ENCODE results near the gene MIAT. TPM values are rescaled to one million over a fixed set of nuclear protein-coding genes. Genes with fewer than 3 reads are reported as not detected.
"Not testable (repeated sequence)": the region's sequence is repeated elsewhere in the genome, so short reads cannot be mapped to it uniquely, and the experiment has no call there.

The MIAT gene
- total RNA-seq, 1 donor from 2014 or later: 1.3 TPM

DNA sequence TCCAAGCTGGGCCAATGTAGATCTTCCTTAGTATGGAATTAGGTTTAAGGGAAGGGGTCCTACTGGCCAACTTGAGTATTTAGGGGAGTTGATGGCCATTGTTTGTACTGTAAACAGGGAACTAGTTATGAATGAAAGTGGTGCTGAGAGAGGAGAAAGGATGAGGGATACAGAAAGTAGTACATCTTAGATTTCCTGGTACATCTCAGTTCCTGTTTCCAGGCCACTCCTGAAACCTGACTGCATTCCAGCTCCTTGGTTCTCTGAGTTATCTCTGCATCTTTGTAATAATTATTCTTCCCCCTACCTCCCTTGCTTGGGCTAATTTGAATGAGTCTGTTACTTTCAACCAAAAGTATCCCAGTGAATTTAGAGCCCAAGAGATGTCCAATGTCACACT lies 30.1 kb downstream of the MIAT start:
- intact Hi-C loops (cut with DNase I): no loop called here

GRCh38 chr22:26689513-26690301 lies 32.3 kb downstream of the MIAT start:
- no peak for DNase-seq (ENCODE audit: low spot score)
- intact Hi-C loops (cut with DNase I): no loop called here

More for the DNA sequence above, 30.1 kb downstream of the MIAT start:
- no peak for DNase-seq (ENCODE audit: low spot score)

DNA sequence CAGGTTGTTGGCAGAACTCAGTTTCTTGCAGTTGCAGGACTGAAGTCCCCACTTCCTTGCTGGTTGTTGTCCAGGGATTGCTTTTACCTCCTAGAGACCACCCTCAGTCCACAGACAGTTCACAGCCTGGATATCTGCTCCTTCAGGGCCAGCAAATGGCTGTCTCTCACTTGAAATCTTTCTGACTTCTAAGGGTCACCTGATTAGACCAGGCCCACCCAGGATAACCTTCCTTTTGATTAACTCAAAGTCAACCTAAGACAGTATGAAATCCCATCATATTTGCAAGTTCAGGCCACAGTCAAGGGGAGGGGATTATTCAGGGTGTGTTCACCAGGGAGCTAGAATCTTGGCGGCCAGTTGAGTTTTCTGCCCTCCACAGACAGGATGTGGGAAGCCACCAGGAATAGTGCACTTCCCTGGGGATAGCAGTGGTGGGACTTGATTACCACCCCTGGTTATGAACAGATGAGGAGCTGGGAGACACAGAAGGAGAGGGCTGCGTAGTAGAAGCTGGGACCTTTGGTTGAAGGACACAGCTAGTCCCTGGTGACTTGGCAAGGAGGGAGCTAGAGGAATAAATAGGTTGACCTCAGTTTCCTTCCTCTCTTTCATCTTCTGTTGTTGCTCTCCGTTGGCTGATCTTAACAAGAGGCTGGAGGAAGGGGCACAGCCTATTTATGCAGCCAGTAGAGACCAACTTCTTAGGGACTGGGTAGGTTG lies 33.4 kb downstream of the MIAT start:
- DNase-seq (ENCODE audit: low spot score): no peak
- intact Hi-C loops (cut with DNase I): no loop called here

- no peak for DNase-seq (ENCODE audit: low spot score)
- intact Hi-C loops (cut with DNase I): no loop called here
Measured at GRCh38 chr22:26691377-26691716, 34.0 kb downstream of the MIAT start.

DNA sequence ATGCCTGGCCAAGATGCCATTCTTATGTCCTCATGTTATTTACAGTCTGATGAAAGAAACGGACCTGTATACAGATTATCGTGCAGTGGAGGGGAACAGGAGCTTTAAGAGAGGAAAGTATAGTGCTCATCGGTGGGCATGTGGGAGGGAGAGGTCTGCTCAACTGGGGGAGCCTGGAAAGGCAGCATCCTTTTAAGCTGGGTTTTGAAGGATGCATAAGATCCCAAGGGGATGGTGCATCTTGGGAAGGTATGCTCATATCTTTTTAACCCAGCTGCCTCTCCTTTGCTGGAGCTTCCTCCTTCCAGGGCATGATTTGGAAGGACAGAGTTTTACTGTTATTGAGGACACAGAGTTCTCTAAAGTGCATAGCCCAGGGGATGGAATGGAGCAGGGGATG lies 34.8 kb downstream of the MIAT start:
- no peak for DNase-seq (ENCODE audit: low spot score)
- intact Hi-C loops (cut with DNase I): no loop called here

GRCh38 chr22:26697151-26697550 lies 39.8 kb downstream of the MIAT start:
- intact Hi-C loops (cut with DNase I): no loop called here
- no peak for DNase-seq (ENCODE audit: low spot score)

GRCh38 chr22:26700462-26700861 lies 43.1 kb downstream of the MIAT start:
- no peak for DNase-seq (ENCODE audit: low spot score)
- intact Hi-C loops (cut with DNase I): no loop called here

- no peak for DNase-seq (ENCODE audit: low spot score)
- intact Hi-C loops (cut with DNase I): no loop called here
Measured at GRCh38 chr22:26700886-26701285, 43.5 kb downstream of the MIAT start.

DNA sequence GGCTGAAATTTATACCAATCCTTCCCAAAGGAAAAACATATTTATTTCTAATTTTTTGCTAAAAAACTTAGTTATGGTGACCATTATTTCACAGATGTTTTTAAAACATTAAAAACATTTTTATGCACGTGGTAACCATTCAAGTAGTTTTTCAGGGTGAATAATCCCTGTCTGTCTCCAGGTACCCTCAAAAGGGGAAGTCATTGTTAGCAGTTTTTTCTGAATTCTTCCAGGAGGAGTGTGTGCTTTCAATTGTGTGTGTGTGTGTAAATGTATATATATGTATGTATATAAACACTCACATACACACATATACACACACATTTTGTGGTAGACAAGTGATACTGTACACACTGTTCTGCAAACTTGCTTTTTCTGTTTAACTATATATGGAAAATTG lies 43.9 kb downstream of the MIAT start:
- intact Hi-C loops (cut with DNase I): no loop called here

DNA sequence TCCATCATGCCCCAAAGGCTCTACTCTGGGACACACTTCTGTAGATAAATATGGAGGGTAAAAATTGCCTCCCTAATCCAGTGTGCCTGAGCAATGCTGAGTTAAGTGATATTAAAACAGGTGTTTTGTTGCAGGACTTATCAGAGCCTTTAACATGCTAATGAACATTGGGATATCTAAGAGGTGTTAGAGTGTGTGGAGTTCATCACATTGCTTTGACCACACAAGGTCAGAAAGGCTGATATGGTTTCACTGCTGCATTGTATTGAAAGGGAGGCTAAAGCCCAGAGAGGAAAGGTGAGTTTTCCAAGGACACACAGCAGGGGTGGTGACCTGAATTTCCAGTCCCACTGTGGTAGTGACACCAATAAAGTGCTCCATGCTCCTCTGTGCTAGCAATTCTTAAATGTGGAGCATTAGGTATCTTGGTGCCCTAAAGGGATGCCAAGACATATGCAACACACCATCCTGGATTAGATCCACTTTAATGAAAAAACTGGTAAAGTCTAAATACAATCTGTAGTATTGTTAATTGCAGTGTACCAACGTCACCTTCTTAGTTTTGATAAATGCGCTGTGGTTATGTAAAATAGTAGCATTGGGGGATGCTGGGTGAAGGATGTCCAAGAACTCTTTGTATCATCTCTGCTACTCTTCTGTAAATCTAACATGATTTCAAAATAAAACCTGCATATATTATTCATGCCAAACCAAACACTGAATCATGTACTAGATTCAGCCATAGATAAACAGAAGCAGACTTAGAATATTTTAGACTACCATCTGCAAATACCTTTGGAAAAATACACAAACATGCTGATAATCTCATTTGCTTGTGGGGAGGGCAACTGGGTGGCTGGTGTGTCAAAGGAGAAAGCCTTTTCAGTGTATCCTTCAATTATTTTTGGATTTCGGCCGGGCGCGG lies 45.8 kb downstream of the MIAT start:
- intact Hi-C loops (cut with DNase I): no loop called here
- no peak for DNase-seq (ENCODE audit: low spot score)

More for the DNA sequence above, 43.9 kb downstream of the MIAT start:
- no peak for DNase-seq (ENCODE audit: low spot score)

- intact Hi-C loops (cut with DNase I); DNase-seq (ENCODE audit: low spot score): not testable (repeated sequence)
Measured at GRCh38 chr22:26705379-26705778, 48.0 kb downstream of the MIAT start.

GRCh38 chr22:26707090-26707489 lies 49.7 kb downstream of the MIAT start:
- DNase-seq (ENCODE audit: low spot score): no peak
- intact Hi-C loops (cut with DNase I): no loop called here

DNA sequence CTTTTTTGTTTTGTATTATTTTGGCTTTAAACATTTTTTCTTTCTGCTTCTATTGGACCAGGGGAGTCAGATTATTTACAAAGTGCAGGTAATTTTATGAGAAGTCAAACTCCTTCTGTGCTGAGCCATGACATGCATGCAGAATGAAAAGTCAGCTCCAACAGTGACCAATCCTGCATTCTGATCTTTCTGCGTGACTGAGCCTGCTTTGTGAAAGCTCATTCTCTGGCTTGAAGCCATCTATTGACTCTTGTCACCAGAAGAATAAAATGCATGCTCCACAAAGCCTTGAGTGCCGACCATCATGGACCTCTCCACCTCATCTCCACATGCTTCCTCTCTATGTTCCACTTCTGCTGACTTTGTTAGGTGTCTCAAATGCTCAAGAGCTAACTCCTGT lies 50.2 kb downstream of the MIAT start:
- intact Hi-C loops (cut with DNase I): no loop called here

GRCh38 chr22:26708256-26709009 lies 51.0 kb downstream of the MIAT start:
- intact Hi-C loops (cut with DNase I): no loop called here
- DNase-seq (ENCODE audit: low spot score): no peak

More for the DNA sequence above, 50.2 kb downstream of the MIAT start:
- no peak for DNase-seq (ENCODE audit: low spot score)

DNA sequence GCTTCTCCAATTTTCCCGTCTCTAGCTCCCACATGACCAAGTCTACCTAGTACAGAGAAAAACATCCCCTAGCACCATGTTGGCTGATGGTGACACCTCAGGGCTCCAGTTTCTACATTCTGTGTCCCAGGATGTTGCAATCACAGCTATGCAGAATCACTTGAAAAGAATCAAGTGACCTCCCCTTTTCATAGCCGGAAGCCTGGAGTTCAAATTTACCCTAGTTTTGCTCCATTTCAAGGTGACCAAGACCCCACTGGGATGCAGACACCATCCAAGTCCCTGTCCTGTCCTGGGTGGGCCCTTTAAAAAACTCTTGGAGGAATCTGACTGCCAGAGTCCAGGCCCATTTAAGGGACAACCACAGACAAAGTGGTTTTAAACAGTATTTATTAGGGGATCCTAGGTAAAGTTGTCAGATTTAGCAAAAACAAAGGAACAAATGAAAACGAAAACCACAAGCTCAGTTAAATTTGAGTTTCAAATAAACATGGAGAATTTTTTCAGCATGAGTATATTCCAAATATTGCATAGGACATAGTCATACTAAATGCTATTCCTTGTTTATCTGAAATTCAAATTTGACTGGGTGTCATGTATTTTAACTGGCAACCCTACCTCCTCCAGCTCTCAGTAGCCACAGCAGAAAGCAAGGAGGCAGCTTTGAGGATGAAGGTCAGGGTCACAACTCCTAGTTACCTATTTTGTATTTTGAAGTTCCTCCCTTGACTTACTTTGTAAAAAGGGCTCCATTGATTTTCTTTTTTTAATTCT lies 52.4 kb downstream of the MIAT start:
- intact Hi-C loops (cut with DNase I): no loop called here
- no peak for DNase-seq (ENCODE audit: low spot score)

GRCh38 chr22:26711205-26711963 lies 54.0 kb downstream of the MIAT start:
- intact Hi-C loops (cut with DNase I): no loop called here
- DNase-seq (ENCODE audit: low spot score): no peak

- intact Hi-C loops (cut with DNase I): no loop called here
- DNase-seq (ENCODE audit: low spot score): no peak
Measured at GRCh38 chr22:26712158-26712557, 54.8 kb downstream of the MIAT start.

DNA sequence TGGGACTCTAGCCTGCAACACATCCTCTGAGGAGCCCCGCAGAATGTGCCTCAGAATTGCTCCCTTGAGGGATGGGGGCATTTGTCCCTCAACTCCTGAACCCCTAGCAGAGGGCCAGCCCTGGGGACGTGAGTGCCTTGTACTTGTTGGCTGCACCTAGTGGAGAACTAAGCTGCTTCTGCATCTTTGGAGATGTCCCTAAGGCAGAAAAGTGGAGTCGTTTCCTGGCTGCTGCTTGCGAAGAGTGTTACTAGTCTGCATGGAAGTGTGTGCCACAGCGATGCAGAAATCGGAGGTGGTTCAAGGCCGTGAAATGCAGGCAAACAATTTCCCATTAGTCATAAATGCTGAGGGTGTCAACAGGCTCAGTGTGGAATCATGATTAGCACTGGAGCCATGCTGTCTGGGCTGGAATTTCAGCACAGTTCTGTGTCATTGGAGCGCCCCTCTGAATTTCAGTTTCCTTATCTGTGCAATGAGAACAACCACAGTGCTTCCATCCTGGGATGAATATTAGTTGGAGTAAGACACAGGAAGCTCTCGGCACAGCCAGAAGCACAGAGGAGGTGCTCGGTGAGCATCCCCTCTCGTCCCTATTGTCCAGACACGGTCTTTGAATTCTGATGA lies 56.5 kb downstream of the MIAT start:
- intact Hi-C loops (cut with DNase I): no loop called here
- DNase-seq (ENCODE audit: low spot score): no peak
